GM12878 (cell line): ENCODE data around the gene ITPRIP. TPM values are rescaled to one million over a fixed set of nuclear protein-coding genes. Genes with fewer than 3 reads are reported as not detected.

Source experiments
- CREM ChIP-seq: IDR thresholded peaks from 2 replicates; pipeline ENCODE4 v1.6.1; 2014; ENCODE audit warnings: antibody characterized with exemption, low read depth
- DPF2 ChIP-seq: fragments of 450-650 bp; IDR thresholded peaks from 2 replicates; pipeline ENCODE4 v1.6.1; 2017; ENCODE audit warnings: mild to moderate bottlenecking
- IKZF2 ChIP-seq, 2 experiments: fragments of 450-650 bp; IDR thresholded peaks; 2 replicates each; pipeline ENCODE4 v1.6.1; 2017; ENCODE audit warnings: mild to moderate bottlenecking in 2 of 2, moderate library complexity in 2 of 2
- LARP7 ChIP-seq: fragments of 450-650 bp; IDR thresholded peaks from 2 replicates; pipeline ENCODE4 v1.6.1; 2017; ENCODE audit warnings: mild to moderate bottlenecking
- MEF2A ChIP-seq: IDR thresholded peaks from 2 replicates; pipeline ENCODE4 v1.6.1; 2011; ENCODE audit warnings: low read depth, mild to moderate bottlenecking, low read length, moderate library complexity; ENCODE audit not compliant: insufficient read depth
- MEF2B ChIP-seq: fragments of 450-650 bp; IDR thresholded peaks from 2 replicates; pipeline ENCODE4 v1.6.1; 2018; ENCODE audit warnings: mild to moderate bottlenecking, moderate library complexity; ENCODE audit not compliant: partially characterized antibody, poor library complexity, severe bottlenecking
- MTA2 ChIP-seq: fragments of 450-650 bp; IDR thresholded peaks from 2 replicates; pipeline ENCODE4 v1.6.1; 2016; ENCODE audit warnings: low read depth, mild to moderate bottlenecking, moderate library complexity
- MYB ChIP-seq: fragments of 150-350 bp; IDR thresholded peaks from 2 replicates; pipeline ENCODE4 v1.6.1; 2014; ENCODE audit warnings: mild to moderate bottlenecking, low read depth, low read length, borderline replicate concordance
- POLR2A ChIP-seq: IDR thresholded peaks from 2 replicates; pipeline ENCODE4 v1.6.1; 2011; ENCODE audit warnings: low read depth, mild to moderate bottlenecking, low read length
- SMAD1 ChIP-seq: fragments of 450-650 bp; IDR thresholded peaks from 2 replicates; pipeline ENCODE4 v1.6.1; 2018; ENCODE audit warnings: mild to moderate bottlenecking, low read depth; ENCODE audit not compliant: partially characterized antibody
- SREBF2 ChIP-seq: IDR thresholded peaks from 2 replicates; pipeline ENCODE4 v1.6.1; 2012; ENCODE audit warnings: mild to moderate bottlenecking, low read length
- TBL1XR1 ChIP-seq: IDR thresholded peaks from 2 replicates; pipeline ENCODE4 v1.6.1; 2012; ENCODE audit warnings: low read depth, low read length, improper control_type of control experiment
- YBX1 ChIP-seq: fragments of 450-650 bp; IDR thresholded peaks from 2 replicates; pipeline ENCODE4 v1.6.1; 2016; ENCODE audit warnings: antibody characterized with exemption
- YY1 ChIP-seq: IDR thresholded peaks from 2 replicates; pipeline ENCODE4 v1.6.1; 2011; ENCODE audit warnings: low read depth, mild to moderate bottlenecking, low read length
- polyA plus RNA-seq, 11 experiments: library from polyadenylated mRNA; depleted of rRNA in 4 of 11; unstranded in 6 of 11; stranded (reverse) in 5 of 11; fragments of >200 nt; fragmentation: Nextera tagmentation in 4 of 11; fragmentation: Illumina TruSeq in 1 of 11; extraction: Ambion mirVana in 4 of 11; extraction: Trizol in 1 of 11; gene quantifications; 1 replicate in 1 of 11; 2 replicates in 10 of 11; pipeline versions ENCODE4 v1.2.1 to v1.2.3, GENCODE V29; 2011 to 2016; ENCODE audit warnings: inconsistent platforms in 2 of 11, missing spikeins in 2 of 11, low read depth in 1 of 11
- total RNA-seq, 4 experiments: library from RNA; depleted of rRNA in 3 of 4; stranded (reverse); fragments of >200 nt in 3 of 4; fragmentation: Illumina TruSeq in 1 of 4; extraction: Trizol in 1 of 4; gene quantifications; 2 replicates each; pipeline versions ENCODE4 v1.2.1 to v1.2.3, GENCODE V29; 2013 to 2021
- TF ChIP-seq, protein P1 (sequence below): IDR thresholded peaks from 2 replicates; pipeline ENCODE4 v1.6.1; 2011; ENCODE audit warnings: low read depth, low read length, improper control_type of control experiment, borderline replicate concordance
- TF ChIP-seq, protein P2 (sequence below): fragments of 450-650 bp; IDR thresholded peaks from 2 replicates; pipeline ENCODE4 v1.6.1; 2017; ENCODE audit warnings: mild to moderate bottlenecking, moderate library complexity
- TF ChIP-seq, protein P3 (sequence below), 3 experiments: IDR thresholded peaks in 2 of 3; conservative IDR thresholded peaks in 1 of 3; 2 replicates each; pipeline ENCODE4 v1.5.1; 2011; ENCODE audit warnings: low read depth in 3 of 3, low read length in 3 of 3, mild to moderate bottlenecking in 3 of 3, control low read depth in 2 of 3, moderate library complexity in 2 of 3, inconsistent platforms in 1 of 3, mixed read lengths in 1 of 3; ENCODE audit not compliant: control insufficient read depth in 2 of 3, insufficient read depth in 1 of 3; ENCODE audit errors: extremely low read depth in 1 of 3
- TF ChIP-seq, protein P4 (sequence below): fragments of 450-650 bp; formaldehyde crosslinking; IDR thresholded peaks from 2 replicates; pipeline ENCODE4 v1.5.0; 2022; ENCODE audit warnings: mild to moderate bottlenecking, missing genetic modification characterization
- TF ChIP-seq, protein P5 (sequence below): IDR thresholded peaks from 2 replicates; pipeline ENCODE4 v1.6.1; 2012; ENCODE audit warnings: low read depth, low read length, improper control_type of control experiment

Gene ITPRIP
- total and polyA plus RNA-seq, 10 of the 15 experiments (the other 5 are each of a cell fraction or from before 2014, with no cell fraction given): 0.82 to 10.4 (median 5.9) TPM

DNA sequence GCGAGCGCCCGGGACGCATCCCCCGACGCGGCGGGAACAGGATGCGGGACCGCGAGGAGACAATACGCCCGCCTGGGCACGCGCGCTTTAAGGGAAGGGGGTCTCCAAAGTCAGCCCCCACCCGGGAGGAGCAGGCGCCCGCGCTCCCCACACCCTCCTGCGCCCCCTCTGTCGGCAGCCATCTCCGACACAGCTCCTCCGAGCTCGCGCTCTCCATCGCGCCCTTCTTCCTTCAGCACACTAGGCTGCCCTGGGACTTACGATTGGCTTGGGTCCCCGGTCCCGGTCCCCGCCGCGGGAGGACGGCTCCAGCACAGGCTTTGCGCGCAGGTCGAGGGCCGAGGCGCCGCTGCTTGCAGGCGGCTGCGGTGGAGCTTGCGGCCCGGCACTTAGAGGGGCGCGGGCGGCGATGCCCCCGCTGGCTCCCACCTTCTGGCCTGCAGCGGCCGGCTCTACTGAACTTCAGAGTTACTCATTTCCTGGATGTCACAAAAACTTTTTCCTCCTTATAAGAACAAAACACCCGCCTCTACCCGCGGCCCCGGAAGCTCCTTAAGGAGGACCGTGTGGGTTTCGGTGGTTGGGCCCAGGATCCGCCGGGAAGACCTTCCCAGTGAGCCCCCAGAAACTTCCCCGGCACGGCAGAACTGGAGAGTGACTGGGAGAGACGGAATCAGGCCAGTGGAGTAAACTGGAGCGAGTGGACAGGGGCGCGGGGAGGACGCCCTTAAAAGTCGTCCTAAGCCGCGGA, at the start of gene ITPRIP (continued):
- TF ChIP-seq SREBF2: no peak
- peak; percentile 62 for TF ChIP-seq MTA2
- TF ChIP-seq, protein P1, sequence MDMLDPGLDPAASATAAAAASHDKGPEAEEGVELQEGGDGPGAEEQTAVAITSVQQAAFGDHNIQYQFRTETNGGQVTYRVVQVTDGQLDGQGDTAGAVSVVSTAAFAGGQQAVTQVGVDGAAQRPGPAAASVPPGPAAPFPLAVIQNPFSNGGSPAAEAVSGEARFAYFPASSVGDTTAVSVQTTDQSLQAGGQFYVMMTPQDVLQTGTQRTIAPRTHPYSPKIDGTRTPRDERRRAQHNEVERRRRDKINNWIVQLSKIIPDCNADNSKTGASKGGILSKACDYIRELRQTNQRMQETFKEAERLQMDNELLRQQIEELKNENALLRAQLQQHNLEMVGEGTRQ: no peak
- TF ChIP-seq IKZF2 (IDR thresholded peaks at IDR 0.05): peak; percentile 66 to 67
- TF ChIP-seq, protein P2, sequence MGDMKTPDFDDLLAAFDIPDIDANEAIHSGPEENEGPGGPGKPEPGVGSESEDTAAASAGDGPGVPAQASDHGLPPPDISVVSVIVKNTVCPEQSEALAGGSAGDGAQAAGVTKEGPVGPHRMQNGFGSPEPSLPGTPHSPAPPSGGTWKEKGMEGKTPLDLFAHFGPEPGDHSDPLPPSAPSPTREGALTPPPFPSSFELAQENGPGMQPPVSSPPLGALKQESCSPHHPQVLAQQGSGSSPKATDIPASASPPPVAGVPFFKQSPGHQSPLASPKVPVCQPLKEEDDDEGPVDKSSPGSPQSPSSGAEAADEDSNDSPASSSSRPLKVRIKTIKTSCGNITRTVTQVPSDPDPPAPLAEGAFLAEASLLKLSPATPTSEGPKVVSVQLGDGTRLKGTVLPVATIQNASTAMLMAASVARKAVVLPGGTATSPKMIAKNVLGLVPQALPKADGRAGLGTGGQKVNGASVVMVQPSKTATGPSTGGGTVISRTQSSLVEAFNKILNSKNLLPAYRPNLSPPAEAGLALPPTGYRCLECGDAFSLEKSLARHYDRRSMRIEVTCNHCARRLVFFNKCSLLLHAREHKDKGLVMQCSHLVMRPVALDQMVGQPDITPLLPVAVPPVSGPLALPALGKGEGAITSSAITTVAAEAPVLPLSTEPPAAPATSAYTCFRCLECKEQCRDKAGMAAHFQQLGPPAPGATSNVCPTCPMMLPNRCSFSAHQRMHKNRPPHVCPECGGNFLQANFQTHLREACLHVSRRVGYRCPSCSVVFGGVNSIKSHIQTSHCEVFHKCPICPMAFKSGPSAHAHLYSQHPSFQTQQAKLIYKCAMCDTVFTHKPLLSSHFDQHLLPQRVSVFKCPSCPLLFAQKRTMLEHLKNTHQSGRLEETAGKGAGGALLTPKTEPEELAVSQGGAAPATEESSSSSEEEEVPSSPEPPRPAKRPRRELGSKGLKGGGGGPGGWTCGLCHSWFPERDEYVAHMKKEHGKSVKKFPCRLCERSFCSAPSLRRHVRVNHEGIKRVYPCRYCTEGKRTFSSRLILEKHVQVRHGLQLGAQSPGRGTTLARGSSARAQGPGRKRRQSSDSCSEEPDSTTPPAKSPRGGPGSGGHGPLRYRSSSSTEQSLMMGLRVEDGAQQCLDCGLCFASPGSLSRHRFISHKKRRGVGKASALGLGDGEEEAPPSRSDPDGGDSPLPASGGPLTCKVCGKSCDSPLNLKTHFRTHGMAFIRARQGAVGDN: 0 out of 2 replicates have a peak, but pooled peaks have one; percentile 34
- TF ChIP-seq, protein P3, sequence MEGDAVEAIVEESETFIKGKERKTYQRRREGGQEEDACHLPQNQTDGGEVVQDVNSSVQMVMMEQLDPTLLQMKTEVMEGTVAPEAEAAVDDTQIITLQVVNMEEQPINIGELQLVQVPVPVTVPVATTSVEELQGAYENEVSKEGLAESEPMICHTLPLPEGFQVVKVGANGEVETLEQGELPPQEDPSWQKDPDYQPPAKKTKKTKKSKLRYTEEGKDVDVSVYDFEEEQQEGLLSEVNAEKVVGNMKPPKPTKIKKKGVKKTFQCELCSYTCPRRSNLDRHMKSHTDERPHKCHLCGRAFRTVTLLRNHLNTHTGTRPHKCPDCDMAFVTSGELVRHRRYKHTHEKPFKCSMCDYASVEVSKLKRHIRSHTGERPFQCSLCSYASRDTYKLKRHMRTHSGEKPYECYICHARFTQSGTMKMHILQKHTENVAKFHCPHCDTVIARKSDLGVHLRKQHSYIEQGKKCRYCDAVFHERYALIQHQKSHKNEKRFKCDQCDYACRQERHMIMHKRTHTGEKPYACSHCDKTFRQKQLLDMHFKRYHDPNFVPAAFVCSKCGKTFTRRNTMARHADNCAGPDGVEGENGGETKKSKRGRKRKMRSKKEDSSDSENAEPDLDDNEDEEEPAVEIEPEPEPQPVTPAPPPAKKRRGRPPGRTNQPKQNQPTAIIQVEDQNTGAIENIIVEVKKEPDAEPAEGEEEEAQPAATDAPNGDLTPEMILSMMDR (IDR thresholded peaks at IDR 0.05 in 2 of 3, conservative IDR thresholded peaks at IDR 0.05 in 1 of 3; ENCODE audit: control insufficient read depth in 2 of 3, extremely low read depth in 1 of 3, insufficient read depth in 1 of 3, low read depth in 3 of 3, low read length in 3 of 3): peak; percentile 15 to 26 (median 18); a peak in 4 of 6 replicates
- peak; percentile 41 for TF ChIP-seq MEF2B
- peak; percentile 91 for TF ChIP-seq POLR2A
- 0 out of 2 replicates have a peak, but pooled peaks have one; percentile 68 for TF ChIP-seq LARP7
- TF ChIP-seq, protein P4, sequence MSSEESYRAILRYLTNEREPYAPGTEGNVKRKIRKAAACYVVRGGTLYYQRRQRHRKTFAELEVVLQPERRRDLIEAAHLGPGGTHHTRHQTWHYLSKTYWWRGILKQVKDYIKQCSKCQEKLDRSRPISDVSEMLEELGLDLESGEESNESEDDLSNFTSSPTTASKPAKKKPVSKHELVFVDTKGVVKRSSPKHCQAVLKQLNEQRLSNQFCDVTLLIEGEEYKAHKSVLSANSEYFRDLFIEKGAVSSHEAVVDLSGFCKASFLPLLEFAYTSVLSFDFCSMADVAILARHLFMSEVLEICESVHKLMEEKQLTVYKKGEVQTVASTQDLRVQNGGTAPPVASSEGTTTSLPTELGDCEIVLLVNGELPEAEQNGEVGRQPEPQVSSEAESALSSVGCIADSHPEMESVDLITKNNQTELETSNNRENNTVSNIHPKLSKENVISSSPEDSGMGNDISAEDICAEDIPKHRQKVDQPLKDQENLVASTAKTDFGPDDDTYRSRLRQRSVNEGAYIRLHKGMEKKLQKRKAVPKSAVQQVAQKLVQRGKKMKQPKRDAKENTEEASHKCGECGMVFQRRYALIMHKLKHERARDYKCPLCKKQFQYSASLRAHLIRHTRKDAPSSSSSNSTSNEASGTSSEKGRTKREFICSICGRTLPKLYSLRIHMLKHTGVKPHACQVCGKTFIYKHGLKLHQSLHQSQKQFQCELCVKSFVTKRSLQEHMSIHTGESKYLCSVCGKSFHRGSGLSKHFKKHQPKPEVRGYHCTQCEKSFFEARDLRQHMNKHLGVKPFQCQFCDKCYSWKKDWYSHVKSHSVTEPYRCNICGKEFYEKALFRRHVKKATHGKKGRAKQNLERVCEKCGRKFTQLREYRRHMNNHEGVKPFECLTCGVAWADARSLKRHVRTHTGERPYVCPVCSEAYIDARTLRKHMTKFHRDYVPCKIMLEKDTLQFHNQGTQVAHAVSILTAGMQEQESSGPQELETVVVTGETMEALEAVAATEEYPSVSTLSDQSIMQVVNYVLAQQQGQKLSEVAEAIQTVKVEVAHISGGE (CRISPR knock-in tag): no peak
- TF ChIP-seq, protein P5, sequence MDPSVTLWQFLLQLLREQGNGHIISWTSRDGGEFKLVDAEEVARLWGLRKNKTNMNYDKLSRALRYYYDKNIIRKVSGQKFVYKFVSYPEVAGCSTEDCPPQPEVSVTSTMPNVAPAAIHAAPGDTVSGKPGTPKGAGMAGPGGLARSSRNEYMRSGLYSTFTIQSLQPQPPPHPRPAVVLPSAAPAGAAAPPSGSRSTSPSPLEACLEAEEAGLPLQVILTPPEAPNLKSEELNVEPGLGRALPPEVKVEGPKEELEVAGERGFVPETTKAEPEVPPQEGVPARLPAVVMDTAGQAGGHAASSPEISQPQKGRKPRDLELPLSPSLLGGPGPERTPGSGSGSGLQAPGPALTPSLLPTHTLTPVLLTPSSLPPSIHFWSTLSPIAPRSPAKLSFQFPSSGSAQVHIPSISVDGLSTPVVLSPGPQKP: peak; percentile 95
- TF ChIP-seq MEF2A: no peak
- no peak for TF ChIP-seq MYB
- peak; percentile 49; the same call in 1 of the 2 replicates for TF ChIP-seq TBL1XR1
- TF ChIP-seq YBX1: no peak
- TF ChIP-seq CREM: peak; percentile 42
- TF ChIP-seq DPF2: peak; percentile 35; the same call in 1 of the 2 replicates
- no peak for TF ChIP-seq SMAD1
- TF ChIP-seq YY1: peak; percentile 34; the same call in 1 of the 2 replicates
